ENCODE results near the gene TMEM95. TPM values are rescaled to one million over a fixed set of nuclear protein-coding genes. Genes with fewer than 3 reads are reported as not detected.

Gene TMEM95
- total RNA-seq, 1 experiment from 2014 or later = not detected

DNA sequence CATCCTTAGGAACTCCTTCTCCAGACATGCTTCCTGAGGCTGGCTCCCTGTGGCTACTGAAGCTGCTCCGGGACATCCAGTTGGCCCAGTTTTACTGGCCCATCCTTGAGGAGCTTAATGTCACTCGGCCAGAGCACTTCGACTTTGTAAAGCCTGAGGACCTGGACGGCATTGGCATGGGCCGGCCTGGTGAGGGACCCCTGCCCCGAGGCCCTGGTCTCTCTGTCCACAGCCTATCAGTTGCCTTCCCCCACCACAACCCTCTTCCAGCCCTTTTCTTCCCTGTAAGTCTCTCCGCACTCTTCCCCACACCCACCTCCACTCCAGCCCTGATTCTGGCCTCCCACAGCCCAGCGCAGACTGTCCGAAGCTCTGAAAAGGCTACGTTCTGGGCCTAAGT is 27.9 kb downstream of the TMEM95 start:
- intact Hi-C loops (cut with micrococcal nuclease) = no loop called here
- ChIA-PET RAD21 (ENCODE audit: low non-redundant PET in 1 of 2, low total read pairs in 2 of 2, uncharacterized antibody in 2 of 2, unreplicated experiment in 2 of 2) (no interaction called here), CTCF (no interaction called here), POLR2A (interaction anchor here (1.4 kb wide), 1 partner anchor 52 kb away, joined by 4 read pairs; the partner anchor contains the start of gene TMEM102)
- ATAC-seq = no peak
- H3K27me3 ChIP-seq (ENCODE audit: insufficient read depth, low read length) = no peaks in the 10 kb centered on the region
- no peak overlapping the region for H3K4me2 ChIP-seq (ENCODE audit: low read length)
- 0 out of 4 replicates have a peak, but pooled peaks cover 0 to 7% of the 10 kb centered on the region in 2 experiments for H3K9me3 ChIP-seq (ENCODE audit: control insufficient read depth in 1 of 2, insufficient read depth in 1 of 2, low read depth in 1 of 2, low read length in 2 of 2)
- H4K20me1 ChIP-seq (ENCODE audit: insufficient read depth) = no peaks in the 10 kb centered on the region
- no peak overlapping the region for H2AFZ ChIP-seq (ENCODE audit: low read depth, low read length, poor library complexity, severe bottlenecking)
- no peak for TF ChIP-seq ZNF274 (IDR thresholded peaks at IDR 0.05; ENCODE audit: low read depth, low read length)
- TF ChIP-seq SRF (IDR thresholded peaks at IDR 0.05; ENCODE audit: low read depth) = no peak
- no peak for TF ChIP-seq EZH2 (IDR thresholded peaks at IDR 0.05)
- no peak for TF ChIP-seq EZH2phosphoT487 (IDR thresholded peaks at IDR 0.05; ENCODE audit: borderline replicate concordance)
- TF ChIP-seq, protein P1, sequence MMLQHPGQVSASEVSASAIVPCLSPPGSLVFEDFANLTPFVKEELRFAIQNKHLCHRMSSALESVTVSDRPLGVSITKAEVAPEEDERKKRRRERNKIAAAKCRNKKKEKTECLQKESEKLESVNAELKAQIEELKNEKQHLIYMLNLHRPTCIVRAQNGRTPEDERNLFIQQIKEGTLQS (IDR thresholded peaks at IDR 0.05) = no peak
- no peak for TF ChIP-seq JUND (IDR thresholded peaks at IDR 0.05)
- TF ChIP-seq, protein P2, sequence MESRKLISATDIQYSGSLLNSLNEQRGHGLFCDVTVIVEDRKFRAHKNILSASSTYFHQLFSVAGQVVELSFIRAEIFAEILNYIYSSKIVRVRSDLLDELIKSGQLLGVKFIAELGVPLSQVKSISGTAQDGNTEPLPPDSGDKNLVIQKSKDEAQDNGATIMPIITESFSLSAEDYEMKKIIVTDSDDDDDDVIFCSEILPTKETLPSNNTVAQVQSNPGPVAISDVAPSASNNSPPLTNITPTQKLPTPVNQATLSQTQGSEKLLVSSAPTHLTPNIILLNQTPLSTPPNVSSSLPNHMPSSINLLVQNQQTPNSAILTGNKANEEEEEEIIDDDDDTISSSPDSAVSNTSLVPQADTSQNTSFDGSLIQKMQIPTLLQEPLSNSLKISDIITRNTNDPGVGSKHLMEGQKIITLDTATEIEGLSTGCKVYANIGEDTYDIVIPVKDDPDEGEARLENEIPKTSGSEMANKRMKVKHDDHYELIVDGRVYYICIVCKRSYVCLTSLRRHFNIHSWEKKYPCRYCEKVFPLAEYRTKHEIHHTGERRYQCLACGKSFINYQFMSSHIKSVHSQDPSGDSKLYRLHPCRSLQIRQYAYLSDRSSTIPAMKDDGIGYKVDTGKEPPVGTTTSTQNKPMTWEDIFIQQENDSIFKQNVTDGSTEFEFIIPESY (IDR thresholded peaks at IDR 0.05; ENCODE audit: extremely low read depth, insufficient replicate concordance, low read length) = no peak
- no peak for TF ChIP-seq YY1 (IDR thresholded peaks at IDR 0.05; ENCODE audit: extremely low read depth, insufficient replicate concordance, low read depth, low read length)
- TF ChIP-seq RAD21 (IDR thresholded peaks at IDR 0.05; ENCODE audit: low read depth) = no peak
- TF ChIP-seq TCF7L2 (IDR thresholded peaks at IDR 0.05; ENCODE audit: borderline replicate concordance, extremely low read depth, insufficient read depth, insufficient read length) = no peak
- TF ChIP-seq, protein P3, sequence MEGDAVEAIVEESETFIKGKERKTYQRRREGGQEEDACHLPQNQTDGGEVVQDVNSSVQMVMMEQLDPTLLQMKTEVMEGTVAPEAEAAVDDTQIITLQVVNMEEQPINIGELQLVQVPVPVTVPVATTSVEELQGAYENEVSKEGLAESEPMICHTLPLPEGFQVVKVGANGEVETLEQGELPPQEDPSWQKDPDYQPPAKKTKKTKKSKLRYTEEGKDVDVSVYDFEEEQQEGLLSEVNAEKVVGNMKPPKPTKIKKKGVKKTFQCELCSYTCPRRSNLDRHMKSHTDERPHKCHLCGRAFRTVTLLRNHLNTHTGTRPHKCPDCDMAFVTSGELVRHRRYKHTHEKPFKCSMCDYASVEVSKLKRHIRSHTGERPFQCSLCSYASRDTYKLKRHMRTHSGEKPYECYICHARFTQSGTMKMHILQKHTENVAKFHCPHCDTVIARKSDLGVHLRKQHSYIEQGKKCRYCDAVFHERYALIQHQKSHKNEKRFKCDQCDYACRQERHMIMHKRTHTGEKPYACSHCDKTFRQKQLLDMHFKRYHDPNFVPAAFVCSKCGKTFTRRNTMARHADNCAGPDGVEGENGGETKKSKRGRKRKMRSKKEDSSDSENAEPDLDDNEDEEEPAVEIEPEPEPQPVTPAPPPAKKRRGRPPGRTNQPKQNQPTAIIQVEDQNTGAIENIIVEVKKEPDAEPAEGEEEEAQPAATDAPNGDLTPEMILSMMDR (IDR thresholded peaks at IDR 0.05 in 2 of 3, conservative IDR thresholded peaks at IDR 0.05 in 1 of 3; ENCODE audit: borderline replicate concordance in 1 of 3, insufficient read depth in 1 of 3, low read depth in 2 of 3, low read length in 2 of 3) = no peak
- TF ChIP-seq EGR1 (IDR thresholded peaks at IDR 0.05; ENCODE audit: low read depth) = no peak
- TF ChIP-seq, protein P4, sequence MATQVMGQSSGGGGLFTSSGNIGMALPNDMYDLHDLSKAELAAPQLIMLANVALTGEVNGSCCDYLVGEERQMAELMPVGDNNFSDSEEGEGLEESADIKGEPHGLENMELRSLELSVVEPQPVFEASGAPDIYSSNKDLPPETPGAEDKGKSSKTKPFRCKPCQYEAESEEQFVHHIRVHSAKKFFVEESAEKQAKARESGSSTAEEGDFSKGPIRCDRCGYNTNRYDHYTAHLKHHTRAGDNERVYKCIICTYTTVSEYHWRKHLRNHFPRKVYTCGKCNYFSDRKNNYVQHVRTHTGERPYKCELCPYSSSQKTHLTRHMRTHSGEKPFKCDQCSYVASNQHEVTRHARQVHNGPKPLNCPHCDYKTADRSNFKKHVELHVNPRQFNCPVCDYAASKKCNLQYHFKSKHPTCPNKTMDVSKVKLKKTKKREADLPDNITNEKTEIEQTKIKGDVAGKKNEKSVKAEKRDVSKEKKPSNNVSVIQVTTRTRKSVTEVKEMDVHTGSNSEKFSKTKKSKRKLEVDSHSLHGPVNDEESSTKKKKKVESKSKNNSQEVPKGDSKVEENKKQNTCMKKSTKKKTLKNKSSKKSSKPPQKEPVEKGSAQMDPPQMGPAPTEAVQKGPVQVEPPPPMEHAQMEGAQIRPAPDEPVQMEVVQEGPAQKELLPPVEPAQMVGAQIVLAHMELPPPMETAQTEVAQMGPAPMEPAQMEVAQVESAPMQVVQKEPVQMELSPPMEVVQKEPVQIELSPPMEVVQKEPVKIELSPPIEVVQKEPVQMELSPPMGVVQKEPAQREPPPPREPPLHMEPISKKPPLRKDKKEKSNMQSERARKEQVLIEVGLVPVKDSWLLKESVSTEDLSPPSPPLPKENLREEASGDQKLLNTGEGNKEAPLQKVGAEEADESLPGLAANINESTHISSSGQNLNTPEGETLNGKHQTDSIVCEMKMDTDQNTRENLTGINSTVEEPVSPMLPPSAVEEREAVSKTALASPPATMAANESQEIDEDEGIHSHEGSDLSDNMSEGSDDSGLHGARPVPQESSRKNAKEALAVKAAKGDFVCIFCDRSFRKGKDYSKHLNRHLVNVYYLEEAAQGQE (IDR thresholded peaks at IDR 0.05; ENCODE audit: low read depth) = no peak
- TF ChIP-seq, protein P5, sequence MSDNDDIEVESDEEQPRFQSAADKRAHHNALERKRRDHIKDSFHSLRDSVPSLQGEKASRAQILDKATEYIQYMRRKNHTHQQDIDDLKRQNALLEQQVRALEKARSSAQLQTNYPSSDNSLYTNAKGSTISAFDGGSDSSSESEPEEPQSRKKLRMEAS (IDR thresholded peaks at IDR 0.05) = no peak
- no peak overlapping the region for H3K9ac ChIP-seq (ENCODE audit: low read length)
- peaks cover 8 to 26% of the 10 kb centered on the region in 2 experiments; a peak in 3 of 4 replicates for H3K4me1 ChIP-seq (ENCODE audit: control insufficient read depth in 1 of 2, insufficient read depth in 2 of 2, low read length in 2 of 2)
- DNase-seq (ENCODE audit: low read depth, low spot score) = no peak
- no peak overlapping the region for H3K27ac ChIP-seq (ENCODE audit: low read depth, low read length)
- BruUV-seq (replicated peaks) = no TSS peak
- no peak overlapping the region for H3K4me3 ChIP-seq (replicated peaks in 1 of 2; ENCODE audit: low read depth in 1 of 2, low read length in 2 of 2)
- H3K9me2 ChIP-seq (ENCODE audit: insufficient read depth) = no peaks in the 10 kb centered on the region
- H3K36me3 ChIP-seq (ENCODE audit: control insufficient read depth in 1 of 2, insufficient read depth in 2 of 2, low read length in 2 of 2) = peaks cover 0 to 9% of the 10 kb centered on the region in 2 experiments; a peak in 2 of 4 replicates
- H3K79me2 ChIP-seq (ENCODE audit: insufficient read depth, low read length) = peaks cover 8% of the 10 kb centered on the region; the same call in 1 of the 2 replicates
